Activated CD4-positive, CD25-positive, alpha-beta regulatory T cell (primary cell): Measurements from ENCODE around the gene HTN1.
"Not testable (repeated sequence)": the region's sequence is repeated elsewhere in the genome, so short reads cannot be mapped to it uniquely, and the experiment has no call there.

Experiments
- DNase-seq, 4 experiments: peaks; one replicate each; lab custom pipeline; 2025; lab: John Stamatoyannopoulos, UW

The HTN1 gene

GRCh38 chr4:70050138-70050537 is at the start of gene HTN1:
Gene HTN1, plus strand, starts transcription at chr4:70050438. Its CDS starts 2,639 bp downstream, at chr4:70053077.
- not testable (repeated sequence) for DNase-seq

GRCh38 chr4:70000711-70001110 is 49.5 kb upstream of the HTN1 start:
- no peak for DNase-seq

- no peak for DNase-seq
These were observed 47.7 kb upstream of the HTN1 start for GRCh38 chr4:70002507-70002906.

GRCh38 chr4:70008771-70009170 is 41.5 kb upstream of the HTN1 start:
- DNase-seq = no peak

- not testable (repeated sequence) for DNase-seq
These were observed 31.2 kb upstream of the HTN1 start for GRCh38 chr4:70019006-70019405.

GRCh38 chr4:70023218-70023617 is 27.0 kb upstream of the HTN1 start:
- no peak for DNase-seq

GRCh38 chr4:70027011-70027410 is 23.2 kb upstream of the HTN1 start:
- no peak for DNase-seq

GRCh38 chr4:70028159-70028558 is 22.1 kb upstream of the HTN1 start, which contains the start of gene HTN3:
Gene HTN3, plus strand, starts transcription at chr4:70028459. Its CDS starts 2,282 bp downstream, at chr4:70030741.
- DNase-seq = not testable (repeated sequence)

- DNase-seq = not testable (repeated sequence)
These were observed 12.7 kb upstream of the HTN1 start for GRCh38 chr4:70037559-70037958.

GRCh38 chr4:70039928-70040327 is 10.3 kb upstream of the HTN1 start:
- DNase-seq = not testable (repeated sequence)

GRCh38 chr4:70041652-70042286 is 8.5 kb upstream of the HTN1 start:
- no peak for DNase-seq

GRCh38 chr4:70056534-70056933 is 6.3 kb downstream of the HTN1 start:
- not testable (repeated sequence) for DNase-seq

- DNase-seq = no peak
These were observed 7.4 kb downstream of the HTN1 start for GRCh38 chr4:70057651-70058050.

- no peak for DNase-seq
These were observed 8.9 kb downstream of the HTN1 start for GRCh38 chr4:70059149-70059548.

GRCh38 chr4:70062000-70062399 is 11.8 kb downstream of the HTN1 start:
- DNase-seq = no peak

- DNase-seq = no peak
These were observed 30.0 kb downstream of the HTN1 start for GRCh38 chr4:70080205-70080604.

GRCh38 chr4:70099206-70099605 is 49.0 kb downstream of the HTN1 start:
- no peak for DNase-seq
